ENCODE measurements around the gene CLBA1. TPM values are rescaled to one million over a fixed set of nuclear protein-coding genes. Genes with fewer than 3 reads are reported as not detected.

Gene CLBA1
- total RNA-seq, 1 experiment from 2014 or later, result 14.3 TPM

GRCh38 chr14:105028251-105028927 is 42.8 kb downstream of the CLBA1 start:
- CTCF ChIA-PET, result no interaction called here
- H3K27ac ChIP-seq (ENCODE audit: low read depth, low read length, poor library complexity, severe bottlenecking), result no peak overlapping the region
- POLR2A ChIA-PET (ENCODE audit: low non-redundant PET), result no interaction called here

GRCh38 chr14:105029402-105029801 is 43.8 kb downstream of the CLBA1 start:
- no peak overlapping the region for H3K27ac ChIP-seq (ENCODE audit: low read depth, low read length, poor library complexity, severe bottlenecking)
- no peak for DNase-seq (ENCODE audit: low spot score)
- BruUV-seq (replicated peaks), result no TSS peak
- ChIA-PET POLR2A (ENCODE audit: low non-redundant PET) (no interaction called here), CTCF (interaction anchor here (0.6 kb wide), 1 partner anchor 1431 kb away, joined by 4 read pairs; no protein-coding TSS in a partner anchor)
- no peaks in the 10 kb centered on the region for H3K9me3 ChIP-seq (ENCODE audit: low read depth, low read length, poor library complexity, severe bottlenecking)
- H3K4me1 ChIP-seq (ENCODE audit: insufficient read depth, low read length, poor library complexity, severe bottlenecking), result no peaks in the 10 kb centered on the region
- no peak overlapping the region for H3K4me3 ChIP-seq (ENCODE audit: low read depth, low read length, poor library complexity, severe bottlenecking)
- peaks cover 6% of the 10 kb centered on the region for H3K27me3 ChIP-seq (replicated peaks; ENCODE audit: insufficient read depth, low read depth, low read length, poor library complexity)
- TF ChIP-seq EZH2 (IDR thresholded peaks at IDR 0.05; ENCODE audit: borderline replicate concordance, low read depth, low read length, poor library complexity, severe bottlenecking) (no peak), CTCF (conservative IDR thresholded peaks at IDR 0.05; ENCODE audit: low read depth, low read length) (no peak)
- intact Hi-C loops (cut with micrococcal nuclease; ENCODE audit: unreplicated experiment), result no loop called here
- no peaks in the 10 kb centered on the region for H3K36me3 ChIP-seq (ENCODE audit: insufficient read depth, low read length, poor library complexity, severe bottlenecking)

More at GRCh38 chr14:105028251-105028927, 42.8 kb downstream of the CLBA1 start:
- no peaks in the 10 kb centered on the region for H3K9me3 ChIP-seq (ENCODE audit: low read depth, low read length, poor library complexity, severe bottlenecking)
- H3K36me3 ChIP-seq (ENCODE audit: insufficient read depth, low read length, poor library complexity, severe bottlenecking), result no peaks in the 10 kb centered on the region
- peaks cover 6% of the 10 kb centered on the region for H3K27me3 ChIP-seq (replicated peaks; ENCODE audit: insufficient read depth, low read depth, low read length, poor library complexity)
- no peak for DNase-seq (ENCODE audit: low spot score)
- TF ChIP-seq CTCF (conservative IDR thresholded peaks at IDR 0.05; ENCODE audit: low read depth, low read length) (no peak), EZH2 (IDR thresholded peaks at IDR 0.05; ENCODE audit: borderline replicate concordance, low read depth, low read length, poor library complexity, severe bottlenecking) (no peak)
- BruUV-seq (replicated peaks), result no TSS peak
- H3K4me1 ChIP-seq (ENCODE audit: insufficient read depth, low read length, poor library complexity, severe bottlenecking), result peaks cover 7% of the 10 kb centered on the region
- intact Hi-C loops (cut with micrococcal nuclease; ENCODE audit: unreplicated experiment), result no loop called here
- H3K4me3 ChIP-seq (ENCODE audit: low read depth, low read length, poor library complexity, severe bottlenecking), result no peak overlapping the region

GRCh38 chr14:105030194-105030593 is 44.6 kb downstream of the CLBA1 start:
- H3K27me3 ChIP-seq (replicated peaks; ENCODE audit: insufficient read depth, low read depth, low read length, poor library complexity), result peaks cover 6% of the 10 kb centered on the region
- no TSS peak for BruUV-seq (replicated peaks)
- H3K4me3 ChIP-seq (ENCODE audit: low read depth, low read length, poor library complexity, severe bottlenecking), result no peak overlapping the region
- no peaks in the 10 kb centered on the region for H3K9me3 ChIP-seq (ENCODE audit: low read depth, low read length, poor library complexity, severe bottlenecking)
- DNase-seq (ENCODE audit: low spot score), result no peak
- H3K27ac ChIP-seq (ENCODE audit: low read depth, low read length, poor library complexity, severe bottlenecking), result no peak overlapping the region
- TF ChIP-seq CTCF (conservative IDR thresholded peaks at IDR 0.05; ENCODE audit: low read depth, low read length), result no peak
- no peak for TF ChIP-seq EZH2 (IDR thresholded peaks at IDR 0.05; ENCODE audit: borderline replicate concordance, low read depth, low read length, poor library complexity, severe bottlenecking)
- ChIA-PET POLR2A (ENCODE audit: low non-redundant PET) (no interaction called here), CTCF (no interaction called here)
- intact Hi-C loops (cut with micrococcal nuclease; ENCODE audit: unreplicated experiment), result no loop called here
- no peaks in the 10 kb centered on the region for H3K36me3 ChIP-seq (ENCODE audit: insufficient read depth, low read length, poor library complexity, severe bottlenecking)
- no peaks in the 10 kb centered on the region for H3K4me1 ChIP-seq (ENCODE audit: insufficient read depth, low read length, poor library complexity, severe bottlenecking)

Measured in A673 (cell line).